GM21576 (cell line): ENCODE results near the gene CPVL.

Source experiments
- ATAC-seq: cut with Tn5 transposase; IDR thresholded peaks from one replicate; pipeline ENCODE4 v1.9.1; 2021; ENCODE audit warnings: mild to moderate bottlenecking, moderate library complexity; ENCODE audit not compliant: unreplicated experiment

CPVL gene

DNA sequence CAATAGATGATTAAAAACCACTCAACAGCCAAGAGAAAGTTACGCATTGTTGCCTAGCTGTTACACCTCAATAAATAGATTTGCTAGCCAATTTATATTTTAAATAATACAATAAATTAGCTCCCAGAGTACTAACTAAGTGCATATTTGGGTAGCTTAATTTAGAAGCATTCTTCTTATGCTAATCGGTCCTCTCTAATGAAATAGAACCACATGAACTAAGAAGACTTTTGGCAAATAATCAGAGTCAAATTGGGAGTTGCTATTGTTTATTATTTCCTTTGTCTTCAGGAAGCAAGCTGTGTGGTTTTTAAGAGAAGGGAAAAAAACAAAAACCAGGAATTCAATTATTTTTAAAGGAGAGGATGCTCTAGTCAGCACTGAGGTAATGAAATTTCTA lies 139.2 kb downstream of the CPVL start:
- ATAC-seq = no peak

DNA sequence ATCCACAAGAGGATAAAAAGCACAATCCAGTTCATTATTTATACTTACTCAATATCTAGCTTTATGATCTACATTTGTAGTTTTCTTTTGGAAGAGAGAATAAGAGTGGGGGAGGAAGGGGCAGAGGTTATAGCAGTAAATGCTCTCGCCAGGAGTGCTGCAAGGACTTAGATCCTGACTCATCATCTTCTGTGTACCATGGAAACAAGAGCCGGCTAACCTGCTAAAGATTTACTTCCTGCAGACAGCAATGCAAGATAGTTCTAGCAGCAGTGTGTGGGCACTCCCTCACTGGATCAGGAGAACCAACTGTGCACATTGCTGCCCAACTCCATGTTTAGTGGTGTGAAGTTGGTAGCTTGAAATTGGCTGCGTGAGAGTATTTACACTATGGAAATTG lies 140.5 kb downstream of the CPVL start:
- no peak for ATAC-seq

DNA sequence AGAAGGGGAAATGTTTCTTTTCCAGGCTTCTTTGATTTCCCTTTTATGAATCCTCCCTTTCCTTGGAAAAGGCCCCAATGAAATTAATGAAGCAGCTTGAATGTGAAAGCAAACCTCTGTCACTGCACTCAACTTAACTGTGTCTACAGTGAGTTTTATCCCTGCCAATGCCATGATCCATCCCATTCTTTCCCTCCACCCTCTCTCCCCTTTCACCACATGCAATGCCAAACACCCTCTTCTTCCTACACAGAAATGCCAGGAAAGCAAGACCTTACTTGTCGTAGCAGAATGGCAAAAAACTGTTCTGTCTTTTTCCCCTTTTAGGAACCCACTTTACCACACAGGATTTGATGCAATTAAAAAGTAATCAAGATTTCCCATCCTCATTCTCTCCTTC lies 140.9 kb downstream of the CPVL start:
- ATAC-seq = no peak

DNA sequence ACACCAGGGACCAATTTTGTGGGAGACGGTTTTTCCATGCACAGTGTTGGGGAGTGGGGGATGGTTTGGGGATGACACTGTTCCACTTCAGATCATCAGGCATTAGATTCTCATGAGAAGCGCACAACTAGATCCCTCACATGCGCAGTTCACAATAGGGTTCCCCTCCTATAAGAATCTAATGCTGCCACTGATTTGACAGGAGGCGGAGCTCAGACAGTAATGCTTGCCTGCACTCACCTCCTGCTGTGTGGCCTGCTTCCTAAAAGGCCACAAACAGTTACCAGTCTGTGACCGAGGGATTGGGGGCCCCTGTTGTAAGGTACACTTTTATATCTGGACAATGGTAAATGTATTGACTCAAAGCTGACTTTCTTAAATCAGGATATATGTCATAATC lies 142.6 kb downstream of the CPVL start:
- no peak for ATAC-seq

DNA sequence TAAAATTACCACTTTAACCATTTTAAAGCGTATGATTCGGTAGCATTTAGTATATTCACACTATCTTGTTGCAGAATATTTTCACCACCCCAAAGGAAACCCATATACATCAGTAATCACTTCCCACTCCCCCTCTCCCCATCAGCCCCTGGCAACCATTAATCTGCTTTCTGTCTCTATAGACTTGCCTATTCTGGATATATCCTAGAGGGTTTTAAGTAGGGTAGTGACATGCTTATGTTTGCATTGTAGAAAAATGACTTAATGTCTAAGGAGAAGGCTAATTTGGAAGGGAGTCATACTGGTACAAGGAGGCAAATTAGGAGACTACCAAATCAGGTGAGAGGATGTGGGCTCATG lies 145.6 kb downstream of the CPVL start:
- ATAC-seq = no peak

DNA sequence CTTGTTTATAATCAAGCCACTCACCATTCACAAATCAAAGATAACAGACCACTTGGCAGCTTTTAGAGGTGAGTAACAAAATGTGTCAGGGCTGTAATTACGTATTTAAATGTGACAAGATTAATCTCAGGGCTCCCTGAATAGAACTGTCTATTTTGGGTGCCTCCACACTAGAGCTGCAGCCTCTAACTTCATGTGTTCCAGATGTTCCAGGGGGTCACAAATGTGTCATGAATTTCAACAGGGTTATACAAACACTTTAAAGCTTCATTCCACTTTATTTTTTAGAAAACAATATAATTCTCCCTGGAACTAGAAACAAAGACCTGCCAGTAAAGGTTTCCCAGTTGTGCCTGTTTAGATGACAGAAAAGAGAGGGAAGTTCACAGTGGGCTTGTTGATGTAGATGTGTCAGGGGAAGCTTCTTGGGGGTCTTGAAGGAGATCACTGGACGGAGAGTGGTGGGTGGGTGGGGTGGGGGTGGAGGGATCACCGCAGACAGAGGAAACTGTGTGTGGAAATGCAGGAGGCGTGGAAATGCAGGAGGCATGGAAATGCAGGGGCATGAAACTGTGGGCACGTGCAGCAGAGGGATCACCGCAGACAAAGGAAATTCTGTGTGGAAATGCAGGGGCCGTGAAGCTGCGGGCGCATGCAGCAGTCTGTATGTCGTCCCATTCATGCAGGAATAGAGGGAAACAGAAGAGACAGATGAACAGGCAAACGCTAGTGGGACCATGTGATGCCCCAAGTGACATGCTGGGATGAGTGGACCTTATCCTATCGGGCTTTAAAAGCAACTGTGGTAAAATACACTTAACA lies 146.2 kb downstream of the CPVL start:
- no peak for ATAC-seq

DNA sequence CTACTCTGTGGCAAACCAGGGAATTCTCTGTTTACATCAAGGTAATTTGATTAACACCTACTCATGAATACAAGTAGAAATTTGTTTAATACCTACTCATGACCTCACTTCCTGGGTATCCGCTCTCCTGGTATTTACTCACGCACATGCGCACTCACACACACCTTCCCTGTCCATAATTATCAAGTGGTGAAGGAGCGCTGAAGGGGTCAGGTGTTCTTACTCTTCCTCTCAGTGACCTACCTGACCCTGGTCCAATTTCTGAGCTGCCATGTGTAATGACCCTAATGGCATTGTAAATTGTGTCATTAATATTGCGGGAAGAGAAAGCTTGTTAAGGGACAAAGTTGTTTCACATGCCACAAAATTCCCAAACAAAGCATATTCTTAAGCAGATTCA lies 146.9 kb downstream of the CPVL start:
- ATAC-seq = no peak

DNA sequence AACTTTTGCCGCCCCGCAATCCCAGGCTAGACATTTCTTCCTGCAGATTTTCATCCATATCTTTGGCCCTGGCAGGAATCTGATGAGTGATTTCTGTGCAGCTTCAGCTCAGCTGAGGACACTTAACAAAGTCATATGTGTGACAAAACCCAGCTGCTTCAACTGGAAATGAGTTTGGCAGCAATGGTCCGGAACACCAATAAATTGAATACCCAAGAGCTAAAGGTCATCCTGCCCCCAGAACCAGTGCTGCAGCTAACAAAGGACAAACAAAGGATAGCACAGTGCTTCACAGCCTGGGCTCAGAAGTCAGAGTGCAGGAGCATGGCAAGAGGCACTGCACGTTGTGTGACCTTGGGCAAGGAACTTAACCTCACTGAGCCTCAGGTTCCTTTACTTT lies 148.2 kb downstream of the CPVL start:
- no peak for ATAC-seq

DNA sequence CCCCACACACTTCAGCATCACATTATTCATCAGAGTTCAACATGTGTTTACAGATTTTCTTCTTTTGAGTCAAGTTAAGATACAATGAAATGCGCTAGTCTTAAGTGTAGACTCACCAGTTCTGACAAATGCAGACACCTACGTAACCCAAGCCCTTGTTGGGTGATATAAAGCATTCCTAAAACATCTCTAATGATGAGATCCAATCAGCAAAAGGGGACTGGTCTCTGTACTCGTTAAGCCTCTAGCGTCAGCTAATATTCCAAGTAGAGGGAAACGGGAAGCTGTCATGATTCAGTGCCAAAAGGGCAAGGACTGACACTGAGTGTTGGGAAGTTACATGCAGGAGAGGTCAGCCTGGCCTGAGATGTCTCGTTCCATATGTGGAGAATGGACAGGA lies 149.5 kb downstream of the CPVL start:
- no peak for ATAC-seq

DNA sequence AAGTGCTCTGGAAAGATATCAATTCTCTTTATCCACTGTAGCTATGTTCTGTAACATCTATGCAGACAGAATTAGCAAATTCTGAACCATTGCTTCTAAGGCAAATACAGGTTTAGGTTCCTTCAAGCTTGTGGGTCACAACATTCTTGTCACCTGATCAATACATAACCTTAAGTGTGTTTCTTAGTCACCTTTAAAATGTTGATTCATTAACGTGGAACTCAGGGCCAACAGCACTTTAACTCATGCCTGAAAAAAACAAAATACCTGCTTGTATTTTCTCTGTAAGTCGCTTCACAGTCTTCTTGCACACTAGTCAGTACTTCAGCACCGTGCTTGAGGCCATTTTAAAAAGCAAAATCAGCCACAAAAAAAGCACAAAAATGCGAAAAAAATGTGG lies 153.0 kb downstream of the CPVL start:
- ATAC-seq = no peak

DNA sequence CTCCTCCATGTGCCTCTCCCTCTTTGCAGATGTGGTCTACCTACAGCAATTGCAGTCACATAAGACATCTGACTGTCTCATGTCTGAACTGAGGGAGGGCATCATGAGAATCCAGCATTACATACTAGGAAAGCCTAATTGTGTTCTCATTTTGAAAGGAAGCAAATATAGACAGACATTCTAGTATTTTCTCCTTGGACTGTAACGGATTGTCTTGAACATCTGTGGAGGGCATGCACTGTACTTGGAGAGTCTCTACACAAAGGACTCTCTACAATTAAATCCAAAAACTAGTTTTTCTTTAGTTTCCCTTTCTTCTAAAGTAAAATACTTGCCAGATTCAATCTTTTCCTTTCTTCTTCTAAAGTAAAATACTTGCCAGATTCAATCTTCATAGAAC lies 153.5 kb downstream of the CPVL start:
- ATAC-seq = no peak

DNA sequence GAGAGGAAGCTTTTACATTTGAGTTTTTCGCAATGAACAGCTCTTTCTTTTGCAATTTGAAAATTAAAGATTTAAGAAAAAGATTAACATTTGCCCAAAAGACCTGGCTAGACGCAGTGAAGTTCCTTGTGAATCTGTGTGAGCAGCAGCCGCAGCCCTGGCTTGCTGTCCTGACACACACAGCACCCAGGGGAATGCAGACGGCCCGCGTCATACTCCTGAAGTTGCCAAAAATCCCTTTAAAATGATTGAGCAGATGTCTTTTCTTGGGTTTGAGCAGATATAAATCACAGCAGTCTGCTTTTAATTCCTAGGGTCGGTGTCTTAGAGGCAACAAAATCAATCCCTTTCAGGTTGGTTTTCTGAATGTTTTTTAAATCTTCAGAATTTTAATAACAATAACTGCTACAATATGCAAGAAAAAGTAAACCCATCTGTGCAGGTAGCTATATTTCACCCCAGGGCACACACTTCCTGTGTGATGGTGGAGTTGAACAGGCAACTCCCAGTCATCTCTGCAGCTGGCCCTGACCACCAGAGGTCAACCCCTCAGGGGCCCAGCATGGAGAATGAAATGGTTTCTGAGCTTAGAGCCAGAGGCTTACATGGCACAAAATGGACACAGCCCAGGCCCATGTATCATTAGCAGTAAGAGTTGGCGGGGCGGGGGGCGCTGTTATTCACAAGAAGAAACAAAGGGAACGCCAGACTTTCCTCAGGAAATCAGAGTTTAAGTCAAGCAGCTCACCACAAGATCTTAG lies 156.0 kb downstream of the CPVL start:
- ATAC-seq = no peak

DNA sequence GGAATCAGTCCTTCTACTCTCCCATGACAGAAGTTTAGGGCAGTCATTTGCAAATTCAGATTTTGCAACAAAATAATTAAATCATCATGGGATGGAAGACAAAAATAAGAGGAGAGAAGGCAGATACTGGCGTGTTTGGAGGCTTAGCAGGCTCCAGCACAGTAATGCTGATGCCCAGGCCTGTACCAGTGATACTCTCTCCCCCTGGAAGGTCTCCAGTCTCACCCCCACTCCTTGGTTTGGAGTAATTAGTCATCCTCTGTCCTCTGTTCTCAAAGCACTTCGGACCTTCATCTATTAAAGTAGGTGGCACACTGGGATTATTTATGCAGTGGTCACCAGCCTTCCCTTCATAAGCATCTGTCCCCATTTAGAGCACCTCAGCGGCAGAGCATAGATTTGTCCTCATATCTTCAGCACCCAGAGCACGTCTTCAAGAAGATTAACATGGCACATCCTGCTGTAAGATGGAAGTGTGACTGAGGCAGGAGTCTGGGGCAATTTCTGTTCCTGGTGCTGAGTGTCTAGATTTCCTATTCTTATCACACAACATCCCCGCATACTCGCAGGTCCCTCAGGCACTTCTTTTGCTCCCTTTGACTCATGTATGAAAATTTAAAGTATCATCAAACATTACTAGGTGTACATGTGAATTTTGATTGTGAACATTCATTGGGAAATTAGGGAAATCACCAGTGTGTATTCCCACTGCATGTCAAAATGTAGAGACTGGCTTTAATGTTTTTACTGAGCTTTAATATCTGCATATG lies 156.9 kb downstream of the CPVL start:
- no peak for ATAC-seq

DNA sequence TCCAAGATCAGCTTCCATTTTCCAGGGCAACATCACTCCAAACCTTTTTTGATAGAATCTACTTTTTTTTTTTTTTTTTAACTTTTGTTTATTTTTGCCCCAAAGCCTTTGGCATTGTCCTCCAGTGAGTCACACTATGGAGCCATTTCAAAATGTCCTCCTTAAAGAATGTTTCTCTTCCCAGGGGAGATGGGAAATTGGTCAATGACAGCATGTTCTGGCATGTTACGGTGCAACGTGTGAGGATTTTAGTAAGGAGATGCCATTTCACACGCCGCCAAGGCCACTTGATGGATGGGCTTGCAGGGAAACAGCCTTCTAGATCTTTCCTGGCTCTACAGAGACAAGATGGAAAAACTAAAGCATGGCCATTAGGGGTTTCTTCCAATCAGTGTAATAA lies 157.5 kb downstream of the CPVL start:
- no peak for ATAC-seq

DNA sequence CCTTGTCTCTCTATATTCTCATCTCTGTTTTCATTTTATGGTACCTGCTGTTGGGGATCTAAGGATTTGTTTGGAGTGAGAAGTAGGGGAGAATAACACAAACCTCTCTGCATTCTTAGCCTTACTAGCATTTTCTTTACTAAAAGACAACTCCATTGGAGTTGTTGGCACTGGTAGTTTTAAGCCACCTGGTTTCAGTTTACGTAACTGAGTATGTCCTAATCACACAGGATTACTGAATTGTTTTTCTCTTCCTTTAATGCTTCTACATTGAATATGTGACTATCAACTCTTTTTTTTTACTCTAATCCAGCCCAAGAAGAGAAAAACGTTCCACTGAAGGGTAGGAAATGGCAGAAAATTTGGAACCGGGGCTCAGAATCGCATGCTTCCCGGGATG lies 158.2 kb downstream of the CPVL start:
- ATAC-seq = no peak

DNA sequence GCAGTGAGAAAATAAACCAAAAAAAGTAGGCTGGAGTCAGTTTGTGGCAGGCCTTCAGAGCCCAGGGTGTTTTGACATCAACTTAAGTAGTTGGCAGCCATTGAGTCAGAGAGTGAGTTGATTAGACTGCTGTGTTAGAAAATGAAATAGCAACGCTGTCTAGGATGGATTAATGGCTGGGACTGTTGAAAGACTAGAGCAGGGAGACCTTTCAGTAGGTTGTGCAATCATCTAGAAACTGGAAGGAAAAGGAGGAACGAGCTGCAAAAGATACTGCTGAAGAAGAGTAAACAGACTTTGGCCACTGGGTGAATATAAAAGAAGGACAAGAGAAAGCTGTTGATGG lies 159.6 kb downstream of the CPVL start:
- no peak for ATAC-seq

DNA sequence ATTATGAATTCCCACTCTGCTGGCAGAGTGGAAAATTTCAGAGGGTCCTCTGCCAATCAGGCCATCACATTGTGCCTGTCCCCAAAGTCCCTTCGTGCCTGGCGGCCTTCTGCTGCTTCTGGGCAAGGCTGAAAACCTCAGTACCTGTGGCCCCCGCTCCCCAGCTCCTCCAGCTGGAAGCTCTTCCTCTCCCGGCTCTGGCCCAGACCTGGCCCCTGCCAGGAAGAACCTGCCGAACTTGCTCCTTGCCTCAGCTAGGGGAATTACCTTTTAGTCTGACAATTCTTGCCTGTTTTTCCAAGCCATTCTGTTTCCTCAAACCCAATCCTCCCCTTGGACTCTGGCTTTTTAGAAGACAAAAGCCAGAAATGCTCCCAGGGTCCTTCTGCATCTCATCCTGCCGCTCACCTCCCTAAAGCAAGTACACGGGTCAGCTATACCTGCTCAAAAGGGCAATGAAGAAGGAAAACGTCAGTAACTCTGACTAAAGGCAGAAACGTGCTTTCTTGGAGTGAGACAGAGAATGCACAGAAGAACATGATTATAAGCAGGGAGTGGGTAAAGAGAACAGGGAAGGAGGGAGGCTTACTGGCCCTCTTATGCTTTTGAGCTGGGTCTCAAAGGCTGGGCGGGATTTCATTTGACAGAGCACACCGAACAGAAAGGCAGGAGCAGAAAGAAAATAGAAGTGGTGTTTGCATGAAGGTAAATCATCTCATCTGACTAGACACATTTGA lies 160.1 kb downstream of the CPVL start:
- no peak for ATAC-seq

DNA sequence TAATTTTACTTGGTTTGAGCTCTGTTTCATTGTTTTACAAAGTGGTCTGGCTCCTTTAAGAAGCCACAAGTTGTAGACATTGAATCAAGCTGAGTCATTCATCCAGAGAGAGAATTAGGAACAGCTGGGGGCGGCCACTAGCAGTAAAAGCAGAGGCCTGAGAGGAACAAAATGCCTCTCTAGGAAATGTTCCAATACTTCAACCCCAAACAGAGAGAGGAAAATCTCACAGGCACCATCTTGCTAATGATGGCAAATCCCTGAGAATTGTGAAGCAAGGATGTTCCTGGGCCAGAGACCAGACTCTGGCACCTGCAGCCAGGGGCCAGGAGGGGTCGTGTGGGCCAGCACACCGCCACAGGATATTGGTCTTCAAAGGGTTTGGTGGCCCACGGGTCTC lies 161.7 kb downstream of the CPVL start:
- ATAC-seq = no peak

DNA sequence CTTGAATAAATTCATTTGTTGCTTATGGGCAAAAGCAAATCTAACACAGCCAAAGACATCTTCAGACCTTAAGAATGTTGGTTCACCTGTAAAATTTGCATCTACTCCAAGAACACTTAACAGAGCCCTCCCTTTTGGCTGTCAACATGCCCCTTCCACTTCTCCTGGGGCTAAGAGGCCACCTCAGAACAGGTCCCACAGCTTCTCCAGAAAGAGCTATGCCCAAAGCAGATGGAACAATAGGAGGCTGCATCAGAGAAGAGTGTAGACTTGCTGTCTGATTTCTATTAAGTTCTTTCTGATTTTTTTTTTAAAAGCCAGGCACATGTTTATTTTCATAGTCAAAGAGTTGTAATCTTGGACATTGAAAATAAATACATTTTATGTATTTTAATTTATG lies 162.1 kb downstream of the CPVL start:
- ATAC-seq = no peak

DNA sequence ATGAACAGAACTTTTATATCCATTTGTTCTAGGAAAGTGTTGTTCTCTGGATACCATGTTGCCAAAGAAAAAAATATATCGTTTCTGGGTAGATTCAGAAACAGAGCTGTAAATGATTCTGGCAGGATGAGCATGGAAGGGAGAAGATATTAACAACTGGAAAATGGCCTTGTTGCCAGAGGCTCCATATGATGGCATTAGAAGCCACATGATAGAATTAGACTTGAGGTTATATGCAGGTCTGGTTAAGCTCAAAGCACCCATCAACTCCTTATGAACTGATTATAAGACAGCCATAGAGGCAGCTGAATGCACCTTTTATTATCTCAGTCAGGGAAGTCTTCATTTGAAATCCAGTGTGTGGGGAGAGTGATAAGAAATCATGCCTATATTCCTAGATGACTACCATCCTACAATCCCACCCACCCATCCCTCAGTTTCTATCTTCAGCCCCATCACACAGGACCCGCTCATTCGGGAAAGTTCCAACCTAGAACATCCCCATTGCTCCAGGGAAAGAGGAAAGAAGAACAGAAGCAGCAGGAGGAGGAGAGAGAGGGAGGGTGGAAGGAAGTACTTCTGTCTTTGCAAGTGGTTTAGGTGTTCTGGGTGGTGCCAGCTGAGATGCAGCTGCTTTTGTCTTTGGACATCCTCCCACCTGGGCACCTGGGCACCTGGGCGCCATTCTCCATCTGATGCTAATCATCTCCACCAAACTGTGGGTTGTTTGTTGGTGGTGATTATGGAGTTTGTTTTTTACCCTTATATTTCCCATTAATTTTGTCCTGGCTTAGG lies 162.7 kb downstream of the CPVL start:
- ATAC-seq = no peak

DNA sequence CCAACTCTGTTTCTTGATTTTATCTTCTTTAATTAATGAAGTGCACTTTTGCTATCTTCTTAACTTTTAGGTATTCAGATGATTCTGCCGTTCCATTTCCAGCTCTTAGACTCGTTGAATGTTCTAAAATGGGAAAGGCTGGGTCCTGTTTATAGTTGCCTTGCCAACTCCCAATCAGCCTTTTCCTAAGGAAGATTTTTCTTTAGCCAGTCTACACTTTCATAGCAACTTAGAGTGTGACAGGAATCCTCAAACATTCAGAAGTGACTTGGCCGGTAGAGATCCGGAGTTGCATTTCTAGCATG lies 165.2 kb downstream of the CPVL start:
- no peak for ATAC-seq
